A549 (cell line): ENCODE results near the gene LMAN1.

Experiments used
- ATOH8 ChIP-seq: fragments of 250-450 bp; sonication (Bioruptor Pico); IDR thresholded peaks from 2 replicates; pipeline ENCODE4 v1.5.0; 2020; ENCODE audit warnings: low read depth, mild to moderate bottlenecking, moderate library complexity
- BHLHE40 ChIP-seq: IDR thresholded peaks from 2 replicates; pipeline ENCODE4 v1.6.1; 2012; ENCODE audit warnings: low read depth, low read length, inconsistent platforms
- CEBPB ChIP-seq, 2 experiments: fragments of >200 bp in 1 of 2; sonication (Bioruptor Twin) in 1 of 2; formaldehyde crosslinking in 1 of 2; IDR thresholded peaks; 2 replicates each; pipeline ENCODE4 v1.6.1; 2012 to 2016
- ESRRA ChIP-seq: fragments of 150-350 bp; IDR thresholded peaks from 2 replicates; pipeline ENCODE4 v1.6.1; 2014; ENCODE audit warnings: mild to moderate bottlenecking, low read length, borderline replicate concordance
- JUN ChIP-seq, 2 experiments: fragments of >200 bp; sonication (Bioruptor Twin); formaldehyde crosslinking; IDR thresholded peaks; 2 replicates in 1 of 2; 3 replicates in 1 of 2; pipeline ENCODE4 v1.6.1; 2016 to 2017
- NFE2L2 ChIP-seq: fragments of 150-350 bp; conservative IDR thresholded peaks from 2 replicates; pipeline ENCODE4 v1.6.1; 2014; ENCODE audit warnings: low read length
- POLR2A ChIP-seq: IDR thresholded peaks from 2 replicates; pipeline ENCODE4 v1.6.1; 2012; ENCODE audit warnings: mild to moderate bottlenecking, low read length
- RAD21 ChIP-seq, 2 experiments: fragments of >200 bp in 1 of 2; sonication (Bioruptor Twin) in 1 of 2; formaldehyde crosslinking in 1 of 2; IDR thresholded peaks in 1 of 2; conservative IDR thresholded peaks in 1 of 2; 2 replicates in 1 of 2; 3 replicates in 1 of 2; pipeline ENCODE4 v1.6.1; 2012 to 2018; ENCODE audit warnings: inconsistent platforms in 1 of 2
- ZNF302 ChIP-seq: fragments of 250-450 bp; sonication (Bioruptor Pico); IDR thresholded peaks from 2 replicates; pipeline ENCODE4 v1.9.0; 2021; ENCODE audit warnings: inconsistent platforms, mild to moderate bottlenecking, moderate library complexity
- TF ChIP-seq, protein P1 (sequence below): fragments of >200 bp; sonication (Bioruptor Twin); formaldehyde crosslinking; IDR thresholded peaks from 3 replicates; pipeline ENCODE4 v1.5.1; 2016

DNA sequence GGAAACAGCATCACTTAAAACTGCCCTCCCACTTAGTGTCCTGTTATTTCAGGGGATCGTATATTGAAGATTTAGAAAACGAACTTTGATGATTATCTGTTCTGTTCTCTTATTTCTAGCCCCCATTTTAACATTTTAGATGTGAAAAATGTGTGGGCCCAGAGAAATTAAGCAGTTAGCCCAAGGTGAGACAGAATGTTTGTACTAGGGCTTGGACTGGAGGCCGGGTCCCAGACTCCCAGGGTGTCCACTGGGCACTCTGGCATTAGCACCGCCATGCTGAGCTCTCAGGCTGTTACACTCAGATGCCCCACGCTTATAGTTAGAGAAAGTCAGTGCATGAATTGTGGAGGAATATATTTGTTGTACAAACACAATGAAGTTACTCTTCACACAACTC, 80.3 kb downstream of the LMAN1 start:
- TF ChIP-seq ZNF302 (CRISPR knock-in tag), result no peak
- TF ChIP-seq BHLHE40, result no peak
- TF ChIP-seq, protein P1, sequence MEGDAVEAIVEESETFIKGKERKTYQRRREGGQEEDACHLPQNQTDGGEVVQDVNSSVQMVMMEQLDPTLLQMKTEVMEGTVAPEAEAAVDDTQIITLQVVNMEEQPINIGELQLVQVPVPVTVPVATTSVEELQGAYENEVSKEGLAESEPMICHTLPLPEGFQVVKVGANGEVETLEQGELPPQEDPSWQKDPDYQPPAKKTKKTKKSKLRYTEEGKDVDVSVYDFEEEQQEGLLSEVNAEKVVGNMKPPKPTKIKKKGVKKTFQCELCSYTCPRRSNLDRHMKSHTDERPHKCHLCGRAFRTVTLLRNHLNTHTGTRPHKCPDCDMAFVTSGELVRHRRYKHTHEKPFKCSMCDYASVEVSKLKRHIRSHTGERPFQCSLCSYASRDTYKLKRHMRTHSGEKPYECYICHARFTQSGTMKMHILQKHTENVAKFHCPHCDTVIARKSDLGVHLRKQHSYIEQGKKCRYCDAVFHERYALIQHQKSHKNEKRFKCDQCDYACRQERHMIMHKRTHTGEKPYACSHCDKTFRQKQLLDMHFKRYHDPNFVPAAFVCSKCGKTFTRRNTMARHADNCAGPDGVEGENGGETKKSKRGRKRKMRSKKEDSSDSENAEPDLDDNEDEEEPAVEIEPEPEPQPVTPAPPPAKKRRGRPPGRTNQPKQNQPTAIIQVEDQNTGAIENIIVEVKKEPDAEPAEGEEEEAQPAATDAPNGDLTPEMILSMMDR, result no peak
- TF ChIP-seq POLR2A, result no peak
- TF ChIP-seq ESRRA, result no peak
- TF ChIP-seq CEBPB (IDR thresholded peaks at IDR 0.05), result no peak
- no peak for TF ChIP-seq ATOH8 (CRISPR knock-in tag)
- TF ChIP-seq JUN (IDR thresholded peaks at IDR 0.05), result no peak
- TF ChIP-seq RAD21 (conservative IDR thresholded peaks at IDR 0.05 in 1 of 2, IDR thresholded peaks at IDR 0.05 in 1 of 2), result no peak
- TF ChIP-seq NFE2L2, result no peak
